ENCODE data around the gene BCL2A1.
"Not testable (repeated sequence)": the region's sequence is repeated elsewhere in the genome, so short reads cannot be mapped to it uniquely, and the experiment has no call there.

BCL2A1 gene

GRCh38 chr15:79970624-79971434 is at the start of gene BCL2A1:
BCL2A1 (minus strand) TSS chr15:79971196; CDS start chr15:79971119, 77 bp downstream.
- no peak for DNase-seq

GRCh38 chr15:80020731-80021130 is 49.7 kb upstream of the BCL2A1 start:
- no peak for DNase-seq

GRCh38 chr15:80020149-80020548 is 49.2 kb upstream of the BCL2A1 start:
- not testable (repeated sequence) for DNase-seq

GRCh38 chr15:80019168-80019745 is 48.3 kb upstream of the BCL2A1 start:
- no peak for DNase-seq

- DNase-seq = not testable (repeated sequence)
Observed at GRCh38 chr15:80017139-80017538, 46.1 kb upstream of the BCL2A1 start.

- DNase-seq = not testable (repeated sequence)
Observed at GRCh38 chr15:80016506-80016905, 45.5 kb upstream of the BCL2A1 start.

GRCh38 chr15:80015156-80015555 is 44.2 kb upstream of the BCL2A1 start:
- DNase-seq = no peak

GRCh38 chr15:80014186-80014585 is 43.2 kb upstream of the BCL2A1 start:
- not testable (repeated sequence) for DNase-seq

- DNase-seq = no peak
Observed at GRCh38 chr15:80012060-80012726, 41.2 kb upstream of the BCL2A1 start.

GRCh38 chr15:80011596-80011995 is 40.6 kb upstream of the BCL2A1 start:
- no peak for DNase-seq

- DNase-seq = not testable (repeated sequence)
Observed at GRCh38 chr15:80011041-80011523, 40.1 kb upstream of the BCL2A1 start.

- DNase-seq = no peak
Observed at GRCh38 chr15:80010131-80010673, 39.2 kb upstream of the BCL2A1 start.

GRCh38 chr15:80007532-80007931 is 36.5 kb upstream of the BCL2A1 start:
- DNase-seq = no peak

- DNase-seq = no peak
Observed at GRCh38 chr15:80006946-80007345, 36.0 kb upstream of the BCL2A1 start.

GRCh38 chr15:80003934-80004472 is 33.0 kb upstream of the BCL2A1 start:
- no peak for DNase-seq

GRCh38 chr15:80003171-80003570 is 32.2 kb upstream of the BCL2A1 start:
- no peak for DNase-seq

- DNase-seq = no peak
Observed at GRCh38 chr15:80002267-80002666, 31.3 kb upstream of the BCL2A1 start.

GRCh38 chr15:79994615-79995014 is 23.6 kb upstream of the BCL2A1 start:
- no peak for DNase-seq

- DNase-seq = no peak
Observed at GRCh38 chr15:79991826-79992225, 20.8 kb upstream of the BCL2A1 start.

GRCh38 chr15:79990997-79991334 is 20.0 kb upstream of the BCL2A1 start:
- no peak for DNase-seq

- no peak for DNase-seq
Observed at GRCh38 chr15:79990280-79990996, 19.4 kb upstream of the BCL2A1 start.

GRCh38 chr15:79989682-79990081 is 18.7 kb upstream of the BCL2A1 start:
- no peak for DNase-seq

GRCh38 chr15:79989183-79989582 is 18.2 kb upstream of the BCL2A1 start:
- DNase-seq = no peak
